Neural crest cell (in vitro differentiated cells): ENCODE measurements around the gene ILF2. TPM values are rescaled to one million over a fixed set of nuclear protein-coding genes. Genes with fewer than 3 reads are reported as not detected.
A peak's percentile ranks its signal among the peaks of the same experiment; 100 is the strongest.

Experiments
- DNase-seq: peaks from one replicate; pipeline ENCODE4 v3.0.0; 2021; ENCODE audit warnings: low read depth, mixed read lengths, low spot score
- H3K27ac Mint-ChIP-seq: one replicate; pipeline ENCODE4 v1.8.0; 2021; ENCODE audit warnings: mild to moderate bottlenecking, mixed read lengths; ENCODE audit not compliant: unreplicated experiment
- H3K27me3 Mint-ChIP-seq: 2 replicates; pipeline ENCODE4 v1.8.0; 2021; ENCODE audit warnings: low read depth, mild to moderate bottlenecking, mixed read lengths
- H3K36me3 Mint-ChIP-seq: 2 replicates; pipeline ENCODE4 v1.8.0; 2021; ENCODE audit warnings: low read depth, mild to moderate bottlenecking, mixed read lengths
- H3K4me1 Mint-ChIP-seq: 2 replicates; pipeline ENCODE4 v1.8.0; 2021; ENCODE audit warnings: mixed read lengths
- H3K4me3 Mint-ChIP-seq: one replicate; pipeline ENCODE4 v1.8.0; 2021; ENCODE audit warnings: mild to moderate bottlenecking, mixed read lengths
- H3K9me3 Mint-ChIP-seq: 2 replicates; pipeline ENCODE4 v1.8.0; 2021; ENCODE audit warnings: mixed read lengths
- CTCF ChIP-seq: fragments of 200-600 bp; sonication (generic); conservative IDR thresholded peaks from 2 replicates; pipeline ENCODE4 v1.5.0; 2021; ENCODE audit warnings: antibody characterized with exemption, mild to moderate bottlenecking
- total RNA-seq: library from RNA; stranded (reverse); gene quantifications from 2 replicates; pipeline ENCODE4 v1.2.1, GENCODE V29; 2021

The ILF2 gene
- total RNA-seq, 1 donor from 2014 or later, result 404 TPM

DNA sequence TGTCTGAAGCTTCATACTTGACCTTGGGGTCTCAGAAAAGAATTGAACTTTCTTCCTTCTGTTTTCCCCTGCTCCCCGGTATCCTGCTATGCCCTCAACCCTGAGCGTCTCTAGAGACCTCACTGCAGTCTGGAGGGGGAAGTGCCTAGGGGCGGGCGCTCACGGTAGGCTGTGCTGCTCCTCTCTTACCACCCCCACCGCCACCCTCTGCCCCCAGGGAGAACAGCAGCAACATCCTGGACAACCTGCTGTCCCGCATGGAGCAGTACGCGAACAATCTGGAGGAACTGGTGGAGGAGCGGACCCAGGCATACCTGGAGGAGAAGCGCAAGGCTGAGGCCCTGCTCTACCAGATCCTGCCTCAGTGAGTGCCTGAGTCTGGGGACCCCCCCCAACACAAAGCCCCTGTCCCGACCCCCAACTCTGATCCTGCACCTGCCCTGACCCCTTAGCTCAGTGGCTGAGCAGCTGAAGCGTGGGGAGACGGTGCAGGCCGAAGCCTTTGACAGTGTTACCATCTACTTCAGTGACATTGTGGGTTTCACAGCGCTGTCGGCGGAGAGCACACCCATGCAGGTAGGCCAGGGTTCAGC lies 18.0 kb upstream of the ILF2 start:
- DNase-seq, result no peak
- Mint-ChIP-seq H3K4me3 (no peak overlapping the region), H3K27me3 (peaks cover 14% of the 10 kb centered on the region), H3K27ac (no peak overlapping the region), H3K9me3 (no peaks in the 10 kb centered on the region), H3K4me1 (no peaks in the 10 kb centered on the region), H3K36me3 (no peaks in the 10 kb centered on the region)
- TF ChIP-seq CTCF, result no peak

- TF ChIP-seq CTCF, result no peak
- Mint-ChIP-seq H3K36me3 (no peaks in the 10 kb centered on the region), H3K4me1 (no peaks in the 10 kb centered on the region), H3K9me3 (no peaks in the 10 kb centered on the region), H3K27me3 (peaks cover 20% of the 10 kb centered on the region), H3K4me3 (no peak overlapping the region), H3K27ac (no peak overlapping the region)
- no peak for DNase-seq
Measured at GRCh38 chr1:153688276-153688675, 17.5 kb upstream of the ILF2 start.

- Mint-ChIP-seq H3K4me1 (no peaks in the 10 kb centered on the region), H3K4me3 (no peak overlapping the region), H3K27ac (no peak overlapping the region), H3K36me3 (no peaks in the 10 kb centered on the region), H3K27me3 (peaks cover 26% of the 10 kb centered on the region), H3K9me3 (no peaks in the 10 kb centered on the region)
- TF ChIP-seq CTCF, result no peak
- DNase-seq, result no peak
Measured at GRCh38 chr1:153687346-153688125, 16.7 kb upstream of the ILF2 start.

- TF ChIP-seq CTCF, result no peak
- no peaks in the 10 kb centered on the region for H3K9me3 Mint-ChIP-seq
- H3K4me3 Mint-ChIP-seq, result no peak overlapping the region
- no peak for DNase-seq
- H3K27ac Mint-ChIP-seq, result peak overlapping the region; percentile 78
- H3K36me3 Mint-ChIP-seq, result no peaks in the 10 kb centered on the region
- H3K4me1 Mint-ChIP-seq, result no peaks in the 10 kb centered on the region
- H3K27me3 Mint-ChIP-seq, result peaks cover 44% of the 10 kb centered on the region
Measured at GRCh38 chr1:153685544-153686340, 14.9 kb upstream of the ILF2 start.

GRCh38 chr1:153684892-153685291 lies 14.1 kb upstream of the ILF2 start:
- peaks cover 5% of the 10 kb centered on the region for H3K4me1 Mint-ChIP-seq
- H3K36me3 Mint-ChIP-seq, result no peaks in the 10 kb centered on the region
- H3K27me3 Mint-ChIP-seq, result peaks cover 53% of the 10 kb centered on the region
- no peaks in the 10 kb centered on the region for H3K9me3 Mint-ChIP-seq
- H3K4me3 Mint-ChIP-seq, result no peak overlapping the region
- DNase-seq, result no peak
- no peak overlapping the region for H3K27ac Mint-ChIP-seq
- no peak for TF ChIP-seq CTCF
